SHP77 (cell line): Measurements from ENCODE around the gene NOX5.

Experiments used
- DNase-seq, 2 experiments: peaks; one replicate each; lab custom pipeline; 2025; lab: John Stamatoyannopoulos, UW

The NOX5 gene

DNA sequence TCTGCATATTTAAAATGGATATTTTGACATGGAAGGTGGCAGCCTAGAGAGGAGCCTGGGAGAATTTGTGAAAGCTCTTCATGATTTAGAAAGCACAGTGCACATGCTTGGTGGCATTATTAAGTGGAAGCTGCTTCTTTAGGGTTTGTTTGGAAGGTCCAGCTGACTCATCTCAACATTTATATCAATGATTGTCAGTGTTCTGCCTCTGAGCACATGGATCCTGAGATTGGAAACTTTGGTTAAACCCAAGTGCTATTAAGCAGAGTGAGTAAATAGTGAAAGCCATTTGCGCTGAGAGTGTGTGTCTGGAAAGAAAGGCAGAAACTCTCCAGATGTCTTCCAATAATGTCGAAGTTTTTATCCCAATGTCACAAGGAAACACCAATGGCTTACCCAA lies 7.4 kb downstream of the NOX5 start:
- no peak for DNase-seq

GRCh38 chr15:69025320-69025719 lies 10.8 kb downstream of the NOX5 start:
- no peak for DNase-seq

DNA sequence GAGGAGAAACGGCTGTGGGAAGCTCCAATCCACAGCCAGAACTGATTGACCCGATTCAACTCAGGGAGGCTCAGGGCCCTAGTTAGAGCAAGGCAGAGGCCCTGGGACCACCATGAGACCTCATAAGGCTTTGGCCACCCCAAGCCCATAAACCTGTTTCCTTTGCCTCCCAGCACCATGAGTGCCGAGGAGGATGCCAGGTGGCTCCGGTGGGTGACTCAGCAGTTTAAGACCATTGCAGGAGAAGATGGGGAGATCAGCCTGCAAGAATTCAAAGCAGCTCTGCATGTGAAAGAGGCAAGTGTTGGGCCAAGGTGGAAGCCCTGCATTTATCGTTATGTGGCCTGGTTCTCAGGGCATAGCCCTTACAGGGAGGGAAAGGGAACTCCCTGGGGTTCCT lies 11.9 kb downstream of the NOX5 start:
- DNase-seq: no peak

DNA sequence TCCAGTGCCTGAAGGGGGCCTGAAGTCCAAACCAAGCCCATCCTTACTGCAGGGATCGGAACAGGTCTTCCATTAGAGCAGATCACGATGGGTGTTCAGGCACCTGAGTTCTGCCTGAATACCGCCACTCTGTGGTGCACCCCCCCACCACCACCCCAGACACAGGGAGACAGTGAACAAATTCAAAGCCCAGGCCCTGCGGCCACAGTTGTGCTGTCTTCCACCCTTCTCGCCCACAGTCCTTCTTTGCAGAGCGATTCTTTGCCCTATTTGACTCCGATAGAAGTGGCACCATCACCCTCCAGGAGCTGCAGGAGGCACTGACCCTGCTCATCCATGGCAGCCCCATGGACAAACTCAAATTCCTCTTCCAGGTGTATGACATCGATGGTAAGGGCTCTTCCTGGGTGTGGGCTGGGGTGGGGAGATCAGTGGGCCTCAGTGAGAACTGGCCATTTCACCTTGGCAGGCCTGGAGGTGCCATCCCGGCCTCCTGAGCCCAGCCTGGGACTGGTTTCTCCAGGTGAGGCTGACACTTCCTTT lies 13.6 kb downstream of the NOX5 start:
- no peak for DNase-seq

DNA sequence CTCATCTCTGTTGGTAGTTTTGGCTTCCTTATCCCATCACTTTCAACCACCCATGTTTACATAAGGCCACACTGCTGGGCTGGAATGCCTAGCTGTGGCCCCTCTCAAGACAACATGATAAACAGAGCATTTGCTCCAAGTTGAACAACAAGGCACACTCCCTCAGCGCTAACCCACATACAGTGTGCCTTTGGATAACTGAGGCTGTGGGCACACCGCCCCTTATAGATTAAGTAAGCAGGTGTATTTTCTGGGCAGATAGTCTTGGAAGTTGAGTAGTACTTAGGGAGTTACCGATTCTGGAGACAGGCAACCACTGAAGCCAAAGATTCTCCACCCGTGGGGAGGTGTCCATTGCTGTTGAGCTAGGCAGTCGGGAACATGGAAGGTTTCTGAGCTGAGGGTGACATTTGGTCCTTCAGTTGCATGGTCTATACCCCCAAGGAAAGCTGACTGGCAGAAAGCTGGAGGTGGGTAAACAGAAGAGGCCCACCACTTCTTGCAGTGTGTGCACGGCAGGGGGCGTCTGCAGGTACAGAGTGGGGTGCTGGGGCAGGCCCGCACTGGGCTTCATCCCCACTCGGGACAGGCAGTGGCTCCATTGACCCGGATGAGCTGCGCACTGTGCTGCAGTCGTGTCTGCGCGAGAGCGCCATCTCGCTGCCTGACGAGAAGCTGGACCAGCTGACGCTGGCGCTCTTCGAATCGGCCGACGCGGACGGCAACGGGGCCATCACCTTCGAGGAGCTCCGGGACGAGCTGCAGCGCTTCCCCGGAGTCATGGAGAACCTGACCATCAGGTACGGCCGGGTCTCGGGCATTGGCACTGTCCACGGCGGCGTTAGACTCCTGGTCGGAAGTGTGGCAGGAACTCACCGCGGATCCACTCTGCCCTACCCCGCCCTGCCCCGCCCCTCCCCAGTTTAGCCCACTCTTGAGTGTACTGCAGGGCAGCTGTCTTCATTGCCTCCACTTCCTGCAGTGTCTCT lies 16.8 kb downstream of the NOX5 start:
- DNase-seq: no peak

DNA sequence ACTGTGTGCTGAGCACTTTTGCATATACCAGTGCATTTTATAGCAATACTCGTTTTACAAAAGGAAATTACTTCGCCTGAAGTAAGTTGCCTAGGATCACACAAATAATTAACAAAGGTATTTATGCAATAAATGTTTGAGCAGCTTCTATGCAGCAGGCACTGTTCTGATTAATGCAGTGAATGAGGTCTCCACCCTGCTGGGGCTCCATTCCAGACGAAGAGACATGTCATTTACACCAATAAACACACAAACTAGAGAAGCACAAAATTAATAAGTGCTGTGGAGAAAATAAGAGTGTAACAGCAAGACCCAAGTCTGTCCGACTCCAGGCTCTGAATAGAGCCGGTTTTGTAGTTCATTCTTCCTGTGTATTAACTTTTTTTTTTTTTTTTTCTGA lies 17.5 kb downstream of the NOX5 start:
- DNase-seq: no peak

DNA sequence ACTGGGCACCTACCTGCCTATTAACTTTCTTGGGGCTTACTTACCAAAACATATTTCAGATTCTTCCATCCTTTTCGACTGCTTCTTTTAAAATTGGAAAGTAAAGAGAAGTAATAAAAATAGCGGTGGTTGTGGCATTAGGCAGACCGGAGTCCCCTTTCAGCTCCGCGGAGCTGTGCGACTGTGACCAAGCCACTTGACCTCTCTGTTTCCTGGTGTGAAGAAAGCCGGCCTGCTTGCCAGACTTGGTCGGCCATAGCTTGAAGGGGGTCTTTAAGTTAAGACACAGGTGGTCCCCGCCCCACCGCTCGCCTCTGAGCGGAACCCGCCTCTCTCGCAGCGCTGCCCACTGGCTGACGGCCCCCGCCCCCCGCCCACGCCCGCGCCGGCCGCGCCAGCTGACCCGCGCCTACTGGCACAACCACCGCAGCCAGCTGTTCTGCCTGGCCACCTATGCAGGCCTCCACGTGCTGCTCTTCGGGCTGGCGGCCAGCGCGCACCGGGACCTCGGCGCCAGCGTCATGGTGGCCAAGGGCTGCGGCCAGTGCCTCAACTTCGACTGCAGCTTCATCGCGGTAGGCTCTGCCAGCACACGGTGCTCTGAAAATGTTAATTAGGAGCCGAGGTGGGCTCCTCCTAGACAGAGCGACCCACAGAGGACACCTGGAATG lies 18.3 kb downstream of the NOX5 start:
- DNase-seq: no peak

DNA sequence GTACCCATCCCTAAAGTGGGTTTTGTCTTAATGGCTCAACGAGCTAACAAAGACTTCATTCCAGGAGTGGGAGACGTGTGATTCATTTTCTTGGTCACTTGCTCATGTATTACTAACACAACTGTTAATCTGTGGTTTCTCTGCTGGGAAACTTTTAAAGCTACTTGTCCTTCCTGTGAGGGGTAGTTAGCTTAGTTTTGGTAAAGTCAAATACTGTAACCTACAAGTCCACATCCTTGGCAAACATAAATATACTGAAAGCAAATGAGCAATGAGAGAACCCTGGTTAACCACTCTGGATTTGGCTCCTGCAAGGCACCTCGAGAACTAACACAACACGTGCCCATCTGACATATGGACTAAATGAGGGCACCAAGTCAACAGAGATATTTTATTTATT lies 19.9 kb downstream of the NOX5 start:
- no peak for DNase-seq

GRCh38 chr15:69035205-69035917 lies 20.9 kb downstream of the NOX5 start:
- no peak for DNase-seq

DNA sequence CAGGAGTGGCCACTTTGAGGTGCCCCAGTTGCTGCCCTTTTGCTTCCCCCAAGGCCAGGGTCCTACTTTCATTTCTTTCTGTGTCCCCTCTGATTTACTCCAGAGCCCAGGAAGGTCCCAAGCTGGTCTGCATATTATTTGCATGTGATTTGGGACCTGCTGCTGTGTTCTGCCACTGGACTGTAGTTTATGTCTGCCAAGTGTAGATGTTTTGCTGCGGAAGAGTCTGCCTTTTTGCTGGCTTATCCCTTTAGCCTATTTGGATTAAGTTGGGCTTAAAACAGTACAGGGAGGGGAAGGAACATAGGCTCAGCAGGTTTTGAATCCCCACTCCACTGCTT lies 21.4 kb downstream of the NOX5 start:
- no peak for DNase-seq

DNA sequence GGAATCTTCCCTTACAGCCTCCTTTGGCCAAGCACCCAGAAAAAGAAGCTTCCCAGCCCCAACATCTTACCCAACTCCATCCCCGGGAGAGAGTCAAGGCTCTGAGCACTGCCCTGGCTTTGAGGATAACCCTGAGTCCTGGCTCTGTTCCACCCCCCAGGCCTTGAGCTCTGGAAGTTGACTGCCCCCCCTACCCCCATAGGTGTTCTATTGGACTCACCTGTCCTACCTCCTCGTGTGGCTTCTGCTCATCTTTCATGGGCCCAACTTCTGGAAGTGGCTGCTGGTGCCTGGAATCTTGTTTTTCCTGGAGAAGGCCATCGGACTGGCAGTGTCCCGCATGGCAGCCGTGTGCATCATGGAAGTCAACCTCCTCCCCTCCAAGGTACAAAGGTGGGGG lies 22.3 kb downstream of the NOX5 start:
- DNase-seq: no peak

DNA sequence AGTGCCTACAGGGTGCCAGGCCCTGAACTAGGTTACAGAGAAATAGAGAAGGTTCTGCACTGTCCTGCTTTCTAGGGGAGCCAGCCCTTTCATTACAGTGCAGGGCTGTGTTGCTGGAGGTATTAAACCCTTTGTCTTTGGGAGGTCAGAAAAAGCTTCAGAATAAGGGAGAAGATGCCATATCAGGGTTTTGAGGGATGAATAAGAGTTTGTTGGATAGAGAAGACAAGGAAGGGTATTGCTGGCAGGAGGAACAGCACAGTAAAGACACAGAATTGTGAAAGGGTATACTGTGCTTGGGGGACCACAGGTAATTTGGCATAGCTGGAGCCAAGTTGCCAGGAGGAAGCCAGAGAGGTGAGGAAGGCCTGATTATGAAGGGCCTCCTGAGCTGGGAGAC lies 23.0 kb downstream of the NOX5 start:
- no peak for DNase-seq

GRCh38 chr15:69037977-69038376 lies 23.5 kb downstream of the NOX5 start:
- DNase-seq: no peak

DNA sequence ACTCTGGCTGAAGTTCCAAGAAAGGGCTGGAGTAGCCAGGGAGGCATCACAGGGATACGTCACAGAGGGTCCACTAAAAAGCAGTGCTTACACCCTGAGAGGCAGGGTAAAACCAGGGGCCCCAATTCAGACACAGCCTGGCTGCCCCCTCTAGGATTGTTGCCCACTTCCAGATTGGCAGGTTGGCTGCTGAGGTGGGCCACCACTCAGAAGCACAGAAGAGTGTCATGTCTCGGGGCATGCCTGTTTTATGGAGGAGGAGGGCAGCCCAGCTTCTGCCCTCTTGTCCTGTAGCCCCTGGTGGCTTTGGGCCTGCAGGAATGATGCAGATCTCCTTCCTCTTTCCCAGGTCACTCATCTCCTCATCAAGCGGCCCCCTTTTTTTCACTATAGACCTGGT lies 24.0 kb downstream of the NOX5 start:
- DNase-seq: no peak

- DNase-seq: no peak
Measured at GRCh38 chr15:69039516-69040225, 25.2 kb downstream of the NOX5 start.

DNA sequence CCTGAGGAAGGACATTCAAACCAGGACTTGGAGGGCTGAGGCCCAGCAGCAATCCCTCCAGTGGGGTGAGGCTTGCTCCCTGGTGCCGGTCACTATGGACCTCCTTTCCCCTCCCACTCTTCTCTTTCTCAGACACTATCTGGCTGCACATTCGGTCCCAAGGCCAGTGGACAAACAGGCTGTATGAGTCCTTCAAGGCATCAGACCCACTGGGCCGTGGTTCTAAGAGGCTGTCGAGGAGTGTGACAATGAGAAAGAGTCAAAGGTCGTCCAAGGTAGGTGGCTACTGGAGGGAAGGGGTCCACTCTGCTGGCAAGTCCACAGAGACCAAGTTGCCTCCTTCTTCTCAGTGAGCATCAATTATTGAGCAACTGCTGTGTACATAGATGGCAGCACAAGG lies 28.0 kb downstream of the NOX5 start:
- DNase-seq: no peak

- DNase-seq: no peak
Measured at GRCh38 chr15:69045802-69046201, 31.3 kb downstream of the NOX5 start.

DNA sequence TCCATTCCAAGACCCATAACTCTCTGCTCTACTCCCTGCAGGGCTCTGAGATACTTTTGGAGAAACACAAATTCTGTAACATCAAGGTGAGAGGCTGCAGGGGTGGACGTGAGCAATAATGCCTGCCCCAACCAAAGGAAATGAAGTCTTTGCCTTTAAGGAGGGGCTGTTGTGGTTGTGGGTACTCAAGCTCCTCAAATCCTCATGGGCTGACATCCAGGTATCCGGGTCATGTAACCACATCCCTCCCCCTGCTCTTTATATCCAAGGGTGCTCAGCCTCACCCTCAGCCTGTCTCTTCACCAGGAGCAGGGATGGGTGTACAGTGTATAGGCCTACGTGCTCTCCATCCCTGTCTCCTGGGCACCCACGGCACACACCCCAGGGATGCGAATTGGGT lies 32.3 kb downstream of the NOX5 start:
- DNase-seq: no peak

DNA sequence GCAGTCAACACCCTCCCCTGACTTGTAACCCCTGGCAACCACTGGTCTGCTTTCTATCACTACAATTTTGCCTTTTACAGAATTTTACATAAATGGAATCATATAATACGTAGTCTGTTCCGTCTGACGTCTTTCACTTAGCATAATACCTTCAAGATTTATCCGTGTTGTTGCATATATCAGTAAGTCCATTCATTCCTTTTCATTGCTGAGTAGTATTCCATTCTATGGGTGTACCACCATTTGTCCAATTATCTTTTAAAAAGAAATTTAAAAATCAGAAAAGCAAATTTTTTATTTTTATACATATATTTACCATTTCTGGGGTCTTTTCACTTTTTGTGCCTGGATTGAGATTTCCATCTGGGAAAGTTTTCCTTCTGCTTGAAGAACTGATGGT lies 35.5 kb downstream of the NOX5 start:
- no peak for DNase-seq

DNA sequence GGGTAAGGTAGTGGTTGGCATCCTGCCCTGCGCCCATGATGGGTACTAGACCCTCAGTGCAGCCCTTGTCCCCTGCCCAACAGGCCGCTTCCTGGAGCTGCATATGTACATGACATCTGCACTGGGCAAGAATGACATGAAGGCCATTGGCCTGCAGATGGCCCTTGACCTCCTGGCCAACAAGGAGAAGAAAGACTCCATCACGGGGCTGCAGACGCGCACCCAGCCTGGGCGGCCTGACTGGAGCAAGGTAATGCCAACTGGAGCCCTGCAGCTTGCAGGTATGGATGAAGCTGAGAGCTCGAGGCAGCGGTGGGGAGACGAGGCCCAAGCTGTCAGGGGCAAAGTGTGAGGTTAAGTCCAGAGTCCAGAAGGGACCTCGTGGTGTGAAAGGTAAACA lies 40.8 kb downstream of the NOX5 start:
- DNase-seq: no peak

DNA sequence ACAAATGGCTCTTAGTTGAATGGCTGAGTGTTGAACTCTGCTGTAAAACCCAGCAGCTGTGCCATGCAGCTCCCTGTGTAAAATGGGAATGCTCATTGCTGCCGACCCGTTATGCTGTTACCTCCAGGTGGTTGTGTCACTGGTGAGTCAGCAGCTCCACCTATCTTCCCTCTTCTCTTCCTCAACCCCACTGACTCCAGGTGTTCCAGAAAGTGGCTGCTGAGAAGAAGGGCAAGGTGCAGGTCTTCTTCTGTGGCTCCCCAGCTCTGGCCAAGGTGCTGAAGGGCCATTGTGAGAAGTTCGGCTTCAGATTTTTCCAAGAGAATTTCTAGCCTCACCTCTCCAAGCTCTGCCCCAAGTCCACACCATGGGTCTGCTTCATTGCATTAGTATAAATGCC lies 41.9 kb downstream of the NOX5 start:
- DNase-seq: no peak
